Measurements from ENCODE around the gene TMEM126B.

DNA sequence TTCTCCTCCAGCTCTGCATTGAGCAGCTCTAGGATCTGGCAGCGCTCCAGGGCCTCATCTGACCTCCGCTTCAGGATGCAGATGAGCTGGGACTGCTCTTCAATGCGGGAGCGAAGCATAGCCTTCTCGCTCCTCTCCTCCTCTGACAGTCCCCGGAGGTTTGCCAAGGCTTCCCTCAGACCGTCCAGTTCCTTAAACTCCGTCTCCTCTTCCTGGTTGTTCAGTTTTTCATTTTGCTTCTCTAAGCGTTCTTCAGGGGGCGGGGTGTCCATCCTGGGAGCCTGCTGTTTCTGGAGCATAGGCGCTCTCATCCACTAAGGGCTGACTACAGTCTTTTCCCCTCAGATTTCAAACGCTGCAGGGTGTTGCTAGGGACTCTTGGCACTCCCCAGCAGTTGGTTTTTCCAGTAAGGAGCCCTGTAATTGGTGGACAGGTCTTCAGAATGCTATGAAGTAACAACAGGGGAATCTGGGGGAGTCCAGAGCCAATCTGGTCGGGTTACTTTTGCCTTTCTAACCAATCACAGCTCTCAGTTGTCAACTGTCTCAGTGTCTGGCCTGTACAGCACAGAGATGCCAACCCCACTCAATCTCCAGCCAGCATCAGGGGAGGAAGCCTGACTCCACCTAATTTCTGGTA lies 57.5 kb downstream of the TMEM126B start, which contains the start of gene CCDC89:
- TF ChIP-seq NR2F6 (IDR thresholded peaks at IDR 0.05) (no peak), NR2F6 (CRISPR knock-in tag; IDR thresholded peaks at IDR 0.05) (no peak), GATA4 (IDR thresholded peaks at IDR 0.05; ENCODE audit: borderline replicate concordance, low read depth) (no peak)
